Fibroblast of mammary gland (primary cell): ENCODE measurements around the gene FOXJ2.

Source experiments
- DNase-seq: peaks from one replicate; pipeline ENCODE4 v3.0.0-alpha.2; 2010; ENCODE audit warnings: low read depth
- H3K4me3 ChIP-seq: 2 replicates; pipeline ENCODE4 v1.5.1; 2011; ENCODE audit warnings: low read depth, mild to moderate bottlenecking, low read length, moderate library complexity; ENCODE audit not compliant: control insufficient read depth
- CTCF ChIP-seq: conservative IDR thresholded peaks from 2 replicates; pipeline ENCODE4 v1.5.1; 2011; ENCODE audit warnings: low read depth, low read length, inconsistent platforms; ENCODE audit not compliant: control insufficient read depth, insufficient read depth

The FOXJ2 gene

GRCh38 chr12:8093291-8093690 is 60.8 kb downstream of the FOXJ2 start:
- TF ChIP-seq CTCF = no peak
- DNase-seq = no peak
- no peak overlapping the region for H3K4me3 ChIP-seq

GRCh38 chr12:8096281-8096915 is 63.9 kb downstream of the FOXJ2 start:
- DNase-seq = no peak
- no peak overlapping the region for H3K4me3 ChIP-seq
- TF ChIP-seq CTCF = no peak

- no peak for DNase-seq
- H3K4me3 ChIP-seq = no peak overlapping the region
- no peak for TF ChIP-seq CTCF
Observed at GRCh38 chr12:8099235-8099634, 66.7 kb downstream of the FOXJ2 start.
